ENCODE measurements around the gene MYO9A.

MYO9A gene

GRCh38 chr15:71830981-71831380 is 287.0 kb downstream of the MYO9A start:
- no peak for DNase-seq

- no peak for DNase-seq
Observed at GRCh38 chr15:71826196-71826595, 291.8 kb downstream of the MYO9A start.

- no peak for DNase-seq
Observed at GRCh38 chr15:71825021-71825730, 292.8 kb downstream of the MYO9A start.

GRCh38 chr15:71823801-71824200 is 294.1 kb downstream of the MYO9A start:
- no peak for DNase-seq

GRCh38 chr15:71822890-71823630 is 294.9 kb downstream of the MYO9A start:
- DNase-seq = no peak

- DNase-seq = no peak
Observed at GRCh38 chr15:71821547-71822129, 296.3 kb downstream of the MYO9A start.

- DNase-seq = no peak
Observed at GRCh38 chr15:71820127-71820526, 297.8 kb downstream of the MYO9A start.

GRCh38 chr15:71817351-71817750 is 300.6 kb downstream of the MYO9A start:
- no peak for DNase-seq

GRCh38 chr15:71815301-71815700 is 302.6 kb downstream of the MYO9A start:
- DNase-seq = no peak

- DNase-seq = no peak
Observed at GRCh38 chr15:71813723-71814470, 304.1 kb downstream of the MYO9A start.

GRCh38 chr15:71812966-71813722 is 304.8 kb downstream of the MYO9A start:
- no peak for DNase-seq

GRCh38 chr15:71811752-71812735 is 305.9 kb downstream of the MYO9A start:
- no peak for DNase-seq

- DNase-seq = no peak
Observed at GRCh38 chr15:71811036-71811736, 306.8 kb downstream of the MYO9A start.

- no peak for DNase-seq
Observed at GRCh38 chr15:71810256-71811035, 307.5 kb downstream of the MYO9A start, which contains the start of gene NR2E3. Gene NR2E3 (plus strand): TSS chr15:71810554. CDS start chr15:71810744, 190 bp downstream.

- DNase-seq = no peak
Observed at GRCh38 chr15:71809346-71809745, 308.6 kb downstream of the MYO9A start.

GRCh38 chr15:71808311-71809020 is 309.5 kb downstream of the MYO9A start:
- DNase-seq = no peak

- DNase-seq = peak; percentile 65
Observed at GRCh38 chr15:71807691-71808091, 310.3 kb downstream of the MYO9A start.

- no peak for DNase-seq
Observed at GRCh38 chr15:71807125-71807629, 310.8 kb downstream of the MYO9A start.

GRCh38 chr15:71806452-71806931 is 311.5 kb downstream of the MYO9A start:
- no peak for DNase-seq

Measured in right hindlimb (tissue), 1 donor.